Chondrocyte (in vitro differentiated cells): ENCODE data around the gene WWOX. TPM values are rescaled to one million over a fixed set of nuclear protein-coding genes. Genes with fewer than 3 reads are reported as not detected.

Source experiments
- DNase-seq: peaks from one replicate; pipeline ENCODE4 v3.0.0; 2021; ENCODE audit warnings: mixed read lengths, low spot score
- H3K27ac Mint-ChIP-seq: one replicate; pipeline ENCODE4 v1.8.0; 2021; ENCODE audit warnings: mild to moderate bottlenecking, moderate library complexity, mixed read lengths; ENCODE audit not compliant: unreplicated experiment
- H3K27me3 Mint-ChIP-seq: 2 replicates; pipeline ENCODE4 v1.8.0; 2021; ENCODE audit warnings: low read depth, mixed read lengths
- H3K36me3 Mint-ChIP-seq: 2 replicates; pipeline ENCODE4 v1.8.0; 2021; ENCODE audit warnings: low read depth, mixed read lengths
- H3K4me1 Mint-ChIP-seq: 2 replicates; pipeline ENCODE4 v1.8.0; 2021; ENCODE audit warnings: low read depth, mild to moderate bottlenecking, mixed read lengths
- H3K4me3 Mint-ChIP-seq: one replicate; pipeline ENCODE4 v1.8.0; 2021; ENCODE audit warnings: mild to moderate bottlenecking, moderate library complexity, mixed read lengths; ENCODE audit not compliant: unreplicated experiment
- H3K9me3 Mint-ChIP-seq: 2 replicates; pipeline ENCODE4 v1.8.0; 2021; ENCODE audit warnings: low read depth, mixed read lengths
- total RNA-seq: library from RNA; stranded (reverse); gene quantifications from 3 replicates; pipeline ENCODE4 v1.2.1, GENCODE V29; 2021
- TF ChIP-seq, protein P1 (sequence below): fragments of 200-600 bp; sonication (generic); IDR thresholded peaks from 2 replicates; pipeline ENCODE4 v1.5.0; 2021; ENCODE audit warnings: antibody characterized with exemption, mild to moderate bottlenecking, moderate library complexity

WWOX gene
- total RNA-seq, 1 donor from 2014 or later: 12.1 TPM

DNA sequence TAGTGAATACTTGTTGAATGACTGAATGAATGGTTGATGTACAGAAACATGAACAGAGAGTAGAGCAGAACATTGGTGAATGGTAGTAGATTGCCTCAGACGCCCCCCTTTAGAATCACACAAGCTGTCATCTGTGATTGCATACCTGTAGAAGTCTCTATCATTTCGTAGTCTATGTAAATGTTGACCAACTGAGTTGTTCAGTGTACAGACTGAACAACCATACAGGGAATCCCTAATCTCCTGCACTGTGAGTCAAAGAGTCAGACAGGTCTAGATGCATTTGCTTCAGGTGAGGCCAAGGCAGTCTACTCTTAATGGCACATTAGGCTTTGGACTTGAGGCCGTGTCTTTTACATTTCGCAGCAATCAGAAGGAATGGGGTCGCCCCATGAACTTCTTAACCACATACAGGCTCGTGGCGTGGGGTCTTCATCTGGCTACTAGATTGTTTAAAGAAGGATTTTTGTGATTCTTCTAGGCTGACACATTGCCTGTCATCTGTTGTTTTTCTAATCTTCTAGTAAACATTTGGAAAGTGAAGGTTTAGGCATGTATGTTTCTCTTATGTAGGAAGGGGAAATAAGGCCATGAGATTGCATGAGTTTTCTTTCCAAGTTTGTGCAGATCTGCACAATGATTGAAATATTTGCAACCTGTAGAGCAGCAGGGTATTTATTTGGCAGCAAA is 157.4 kb downstream of the WWOX start:
- H3K4me1 Mint-ChIP-seq: peaks cover 30% of the 10 kb centered on the region
- no peak overlapping the region for H3K27ac Mint-ChIP-seq
- TF ChIP-seq, protein P1, sequence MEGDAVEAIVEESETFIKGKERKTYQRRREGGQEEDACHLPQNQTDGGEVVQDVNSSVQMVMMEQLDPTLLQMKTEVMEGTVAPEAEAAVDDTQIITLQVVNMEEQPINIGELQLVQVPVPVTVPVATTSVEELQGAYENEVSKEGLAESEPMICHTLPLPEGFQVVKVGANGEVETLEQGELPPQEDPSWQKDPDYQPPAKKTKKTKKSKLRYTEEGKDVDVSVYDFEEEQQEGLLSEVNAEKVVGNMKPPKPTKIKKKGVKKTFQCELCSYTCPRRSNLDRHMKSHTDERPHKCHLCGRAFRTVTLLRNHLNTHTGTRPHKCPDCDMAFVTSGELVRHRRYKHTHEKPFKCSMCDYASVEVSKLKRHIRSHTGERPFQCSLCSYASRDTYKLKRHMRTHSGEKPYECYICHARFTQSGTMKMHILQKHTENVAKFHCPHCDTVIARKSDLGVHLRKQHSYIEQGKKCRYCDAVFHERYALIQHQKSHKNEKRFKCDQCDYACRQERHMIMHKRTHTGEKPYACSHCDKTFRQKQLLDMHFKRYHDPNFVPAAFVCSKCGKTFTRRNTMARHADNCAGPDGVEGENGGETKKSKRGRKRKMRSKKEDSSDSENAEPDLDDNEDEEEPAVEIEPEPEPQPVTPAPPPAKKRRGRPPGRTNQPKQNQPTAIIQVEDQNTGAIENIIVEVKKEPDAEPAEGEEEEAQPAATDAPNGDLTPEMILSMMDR: no peak
- H3K4me3 Mint-ChIP-seq: no peak overlapping the region
- H3K9me3 Mint-ChIP-seq: no peaks in the 10 kb centered on the region
- H3K27me3 Mint-ChIP-seq: no peaks in the 10 kb centered on the region
- no peak for DNase-seq
- no peaks in the 10 kb centered on the region for H3K36me3 Mint-ChIP-seq

DNA sequence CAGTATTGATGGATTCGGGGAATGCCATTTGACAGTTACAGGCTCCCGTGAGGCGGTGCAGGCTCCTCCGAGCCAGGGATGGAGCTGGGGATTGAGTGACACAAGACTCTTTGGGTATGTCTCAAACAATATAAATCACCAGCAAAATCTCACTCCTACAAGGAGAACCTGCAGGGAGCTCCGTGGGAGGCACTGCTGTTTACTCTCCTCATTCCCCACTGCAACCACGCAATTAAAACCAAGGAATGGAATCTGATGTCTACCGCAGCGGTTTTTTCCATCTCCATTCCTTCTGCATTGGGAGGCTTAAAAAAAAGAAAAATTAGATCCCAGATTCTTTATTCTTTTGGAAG is 157.9 kb downstream of the WWOX start:
- Mint-ChIP-seq H3K36me3 (no peaks in the 10 kb centered on the region), H3K4me1 (peaks cover 30% of the 10 kb centered on the region), H3K9me3 (no peaks in the 10 kb centered on the region), H3K27me3 (no peaks in the 10 kb centered on the region), H3K27ac (peak overlapping the region; percentile 30), H3K4me3 (peak overlapping the region; percentile 9)
- no peak for DNase-seq
- TF ChIP-seq, protein P1: no peak

DNA sequence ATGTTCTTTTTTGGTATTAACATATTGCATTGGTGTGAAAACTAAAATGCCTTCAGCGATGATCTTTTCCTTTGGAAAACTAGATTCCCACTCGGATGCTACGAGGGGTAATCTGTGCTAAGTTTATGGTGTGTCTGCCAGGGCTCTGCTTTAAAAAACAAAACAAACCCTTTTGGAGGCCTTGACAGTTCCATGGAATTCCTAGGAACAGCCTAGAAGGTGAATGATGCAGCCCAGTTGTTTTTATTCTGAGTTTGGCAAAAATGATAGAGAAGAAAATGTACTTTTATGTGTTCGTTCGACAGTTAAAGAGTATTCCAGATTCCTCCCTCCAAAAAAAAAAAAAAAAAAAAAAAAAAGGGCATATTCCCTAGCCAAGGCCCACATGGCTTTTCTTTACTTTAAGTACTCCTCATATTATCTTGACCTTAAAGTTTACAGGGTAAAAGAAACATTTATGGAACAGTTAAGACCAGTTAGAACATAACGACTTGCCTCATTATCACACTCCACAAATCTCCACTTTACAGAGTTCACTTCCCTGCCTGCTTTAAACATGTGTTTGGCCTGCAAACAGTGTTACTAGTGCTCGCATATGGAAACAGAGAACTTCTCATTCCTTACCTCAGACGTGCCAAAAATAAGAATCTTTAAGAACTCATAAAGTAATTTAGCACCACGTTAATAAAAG is 159.1 kb downstream of the WWOX start:
- H3K4me1 Mint-ChIP-seq: peaks cover 30% of the 10 kb centered on the region
- H3K27me3 Mint-ChIP-seq: no peaks in the 10 kb centered on the region
- H3K4me3 Mint-ChIP-seq: no peak overlapping the region
- H3K9me3 Mint-ChIP-seq: no peaks in the 10 kb centered on the region
- no peak overlapping the region for H3K27ac Mint-ChIP-seq
- H3K36me3 Mint-ChIP-seq: peaks cover 2% of the 10 kb centered on the region
- DNase-seq: no peak
- TF ChIP-seq, protein P1: no peak

DNA sequence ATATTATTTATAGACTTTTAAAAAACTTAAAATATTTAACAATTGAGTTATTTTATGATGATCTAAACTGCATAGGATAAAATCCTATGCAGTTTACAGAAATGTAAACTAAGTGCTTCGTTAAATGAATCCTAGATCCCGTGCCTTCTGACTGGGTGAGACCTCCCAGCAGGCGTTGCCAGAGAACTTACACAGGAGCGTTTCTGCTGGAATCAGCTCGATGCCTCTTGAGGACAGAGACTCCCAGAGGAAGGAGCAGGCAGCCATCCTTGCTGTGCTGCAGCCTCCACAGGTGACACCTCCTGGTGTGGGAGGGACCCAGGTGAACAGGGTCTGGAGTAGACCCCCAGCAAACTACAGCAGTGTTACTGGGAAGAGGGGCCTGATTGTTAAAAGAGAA is 160.4 kb downstream of the WWOX start:
- no peak for DNase-seq
- Mint-ChIP-seq H3K4me1 (peaks cover 28% of the 10 kb centered on the region), H3K36me3 (peaks cover 3% of the 10 kb centered on the region), H3K27ac (no peak overlapping the region), H3K4me3 (no peak overlapping the region), H3K9me3 (peaks cover 3% of the 10 kb centered on the region), H3K27me3 (no peaks in the 10 kb centered on the region)
- TF ChIP-seq, protein P1: peak; percentile 17

DNA sequence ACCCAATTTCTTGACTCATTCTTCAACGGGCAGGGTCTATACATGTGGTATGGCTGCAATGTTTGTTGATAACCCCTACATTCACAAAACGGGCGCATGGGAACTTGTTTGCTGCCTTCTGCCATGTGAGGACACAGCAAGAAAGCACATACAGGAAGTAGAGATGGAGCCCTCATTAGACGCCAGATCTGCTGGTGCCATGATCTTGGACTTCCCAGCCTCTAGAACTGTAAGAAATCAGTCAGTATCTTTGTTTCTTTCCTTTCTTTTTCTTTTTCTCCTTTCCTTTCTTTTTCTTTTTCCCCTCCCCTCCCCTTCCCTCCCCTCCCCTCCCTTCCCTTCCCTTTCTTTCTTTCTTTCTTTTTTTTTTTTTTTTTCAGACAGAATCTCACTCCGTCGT is 165.2 kb downstream of the WWOX start:
- TF ChIP-seq, protein P1: no peak
- Mint-ChIP-seq H3K27me3 (no peaks in the 10 kb centered on the region), H3K27ac (no peak overlapping the region), H3K36me3 (peaks cover 3% of the 10 kb centered on the region), H3K4me3 (no peak overlapping the region), H3K9me3 (peaks cover 3% of the 10 kb centered on the region), H3K4me1 (no peaks in the 10 kb centered on the region)
- no peak for DNase-seq
